Subcutaneous abdominal adipose tissue (tissue), 5 donors: ENCODE results near the gene PTPRU.

Experiments
- H3K27ac ChIP-seq: one replicate; pipeline ENCODE4 v1.7.0; 2013; ENCODE audit warnings: low read depth, mild to moderate bottlenecking, inconsistent platforms, low read length, moderate library complexity
- H3K27me3 ChIP-seq, 5 donors: one replicate each; pipeline ENCODE4 v1.7.0; 2013; ENCODE audit warnings: low read length in 5 of 5, inconsistent platforms in 1 of 5; ENCODE audit not compliant: control insufficient read depth in 5 of 5, insufficient read depth in 4 of 5
- H3K36me3 ChIP-seq, 5 donors: one replicate each; pipeline ENCODE4 v1.7.0; 2013; ENCODE audit warnings: low read length in 5 of 5; ENCODE audit not compliant: control insufficient read depth in 5 of 5, insufficient read depth in 5 of 5
- H3K4me1 ChIP-seq, 5 donors: one replicate each; pipeline ENCODE4 v1.7.0; 2013; ENCODE audit warnings: low read length in 5 of 5, mild to moderate bottlenecking in 3 of 5, moderate library complexity in 1 of 5; ENCODE audit not compliant: control insufficient read depth in 5 of 5, insufficient read depth in 5 of 5
- H3K4me3 ChIP-seq, 5 donors: one replicate each; pipeline ENCODE4 v1.7.0; 2013; ENCODE audit warnings: low read length in 5 of 5, low read depth in 1 of 5
- H3K9ac ChIP-seq, 5 donors: one replicate each; pipeline ENCODE4 v1.7.0; 2013; ENCODE audit warnings: low read length in 5 of 5, mild to moderate bottlenecking in 4 of 5, moderate library complexity in 3 of 5
- H3K9me3 ChIP-seq, 5 donors: one replicate each; pipeline ENCODE4 v1.7.0; 2013; ENCODE audit warnings: low read length in 5 of 5; ENCODE audit not compliant: control insufficient read depth in 5 of 5
- donor health status: healthy.
- donor health status: healthy.
- donor health status: healthy.
- donor health status: healthy.
- donor health status: healthy.

Gene PTPRU

DNA sequence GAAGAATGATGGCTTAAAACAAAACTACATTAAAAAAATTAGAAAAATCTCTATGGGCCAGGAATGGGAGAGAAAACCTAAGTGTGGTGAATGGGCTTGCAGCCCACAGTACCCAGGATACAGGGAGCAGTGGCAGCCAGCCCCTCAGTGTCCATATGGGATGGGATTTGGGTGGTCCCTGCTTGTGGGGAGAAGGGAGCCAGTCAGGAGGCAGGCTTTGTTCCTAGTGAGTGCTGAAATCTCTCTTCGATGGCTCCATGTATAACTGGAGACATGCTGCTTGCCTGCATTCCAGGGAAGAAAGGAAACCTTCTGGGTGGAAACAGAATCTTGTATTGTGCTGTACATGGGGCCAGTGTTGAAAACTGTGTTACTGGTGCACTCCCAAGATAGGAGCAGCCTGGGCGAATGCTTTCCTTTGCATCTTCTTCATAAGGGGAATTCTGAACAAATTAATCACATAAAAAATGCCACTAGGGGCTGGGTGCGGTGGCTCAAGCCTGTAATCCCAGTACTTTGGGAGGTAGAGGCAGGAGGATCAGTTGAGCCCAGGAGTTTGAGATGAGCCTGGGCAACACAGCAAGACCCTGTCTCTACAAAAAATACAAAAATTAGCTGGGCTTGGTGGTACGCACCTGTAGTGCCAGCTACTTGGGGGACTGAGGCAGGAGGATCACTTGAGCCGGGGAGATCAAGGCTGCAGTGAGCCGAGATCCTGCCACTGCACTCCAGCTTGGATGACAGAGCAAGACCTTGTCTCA, 36.0 kb downstream of the PTPRU start:
- Histone ChIP-seq H3K4me3 (peak overlapping the region in 1 of 5 donors; percentile 45), H3K27me3 (no peaks in the 10 kb centered on the region), H3K27ac (no peak overlapping the region), H3K9me3 (no peaks in the 10 kb centered on the region), H3K4me1 (peaks cover 0 to 15% (median 13%) of the 10 kb centered on the region in 5 donors), H3K36me3 (peaks cover 4 to 10% (median 7%) of the 10 kb centered on the region in 5 donors), H3K9ac (no peak overlapping the region)

DNA sequence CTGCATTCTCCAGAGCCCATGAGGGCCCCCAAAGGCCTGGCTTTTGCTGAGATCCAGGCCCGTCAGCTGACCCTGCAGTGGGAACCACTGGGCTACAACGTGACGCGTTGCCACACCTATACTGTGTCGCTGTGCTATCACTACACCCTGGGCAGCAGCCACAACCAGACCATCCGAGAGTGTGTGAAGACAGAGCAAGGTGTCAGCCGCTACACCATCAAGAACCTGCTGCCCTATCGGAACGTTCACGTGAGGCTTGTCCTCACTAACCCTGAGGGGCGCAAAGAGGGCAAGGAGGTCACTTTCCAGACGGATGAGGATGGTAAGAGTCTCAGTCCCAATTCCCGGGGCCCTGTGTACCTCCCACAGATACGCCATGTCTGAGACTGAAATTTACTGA, 39.1 kb downstream of the PTPRU start:
- no peak overlapping the region for H3K4me3 ChIP-seq
- peaks cover 0 to 15% (median 13%) of the 10 kb centered on the region in 5 donors for H3K4me1 ChIP-seq
- H3K27ac ChIP-seq: no peak overlapping the region
- peaks cover 7 to 25% (median 10%) of the 10 kb centered on the region in 5 donors for H3K36me3 ChIP-seq
- H3K9me3 ChIP-seq: no peaks in the 10 kb centered on the region
- no peaks in the 10 kb centered on the region for H3K27me3 ChIP-seq
- H3K9ac ChIP-seq: no peak overlapping the region

DNA sequence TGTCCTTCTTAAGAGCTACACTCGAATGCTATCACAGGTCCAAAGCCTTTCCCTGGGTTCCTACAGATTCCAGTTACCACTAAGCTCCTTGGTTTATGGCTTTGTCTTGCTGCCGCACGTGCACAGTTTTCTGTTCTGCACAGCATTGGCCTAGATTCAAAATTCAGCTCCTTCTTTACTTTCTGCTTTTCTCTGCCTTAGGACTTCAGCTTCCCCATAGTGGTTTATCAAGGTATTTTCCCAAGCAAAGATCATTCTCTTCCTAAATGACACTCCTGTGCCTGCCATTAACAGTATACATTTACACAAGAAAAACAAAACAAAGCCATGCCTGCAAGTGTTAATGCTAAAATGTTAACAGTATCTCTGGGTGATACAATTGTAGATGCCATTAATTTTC, 41.8 kb downstream of the PTPRU start:
- no peak overlapping the region for H3K9ac ChIP-seq
- H3K9me3 ChIP-seq: no peaks in the 10 kb centered on the region
- no peaks in the 10 kb centered on the region for H3K4me1 ChIP-seq
- H3K36me3 ChIP-seq: peaks cover 7 to 25% (median 10%) of the 10 kb centered on the region in 5 donors
- H3K27ac ChIP-seq: no peak overlapping the region
- H3K27me3 ChIP-seq: no peaks in the 10 kb centered on the region
- no peak overlapping the region for H3K4me3 ChIP-seq

DNA sequence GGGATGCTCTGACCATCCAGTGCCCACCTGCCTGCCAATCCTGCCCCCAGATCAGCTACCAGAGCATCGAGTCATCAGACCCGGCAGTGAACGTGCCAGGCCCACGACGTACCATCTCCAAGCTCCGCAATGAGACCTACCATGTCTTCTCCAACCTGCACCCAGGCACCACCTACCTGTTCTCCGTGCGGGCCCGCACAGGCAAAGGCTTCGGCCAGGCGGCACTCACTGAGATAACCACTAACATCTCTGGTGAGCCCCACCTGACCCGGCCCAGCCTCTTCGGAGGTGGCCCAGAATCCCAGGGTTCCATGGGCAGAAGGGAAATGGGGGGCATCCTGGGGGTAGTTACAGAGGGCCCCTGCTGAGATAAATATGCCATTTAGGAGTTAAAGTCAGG, 43.1 kb downstream of the PTPRU start:
- Histone ChIP-seq H3K4me3 (no peak overlapping the region), H3K27ac (no peak overlapping the region), H3K4me1 (no peaks in the 10 kb centered on the region), H3K9me3 (no peaks in the 10 kb centered on the region), H3K36me3 (peaks cover 7 to 28% (median 10%) of the 10 kb centered on the region in 5 donors), H3K9ac (no peak overlapping the region), H3K27me3 (no peaks in the 10 kb centered on the region)

DNA sequence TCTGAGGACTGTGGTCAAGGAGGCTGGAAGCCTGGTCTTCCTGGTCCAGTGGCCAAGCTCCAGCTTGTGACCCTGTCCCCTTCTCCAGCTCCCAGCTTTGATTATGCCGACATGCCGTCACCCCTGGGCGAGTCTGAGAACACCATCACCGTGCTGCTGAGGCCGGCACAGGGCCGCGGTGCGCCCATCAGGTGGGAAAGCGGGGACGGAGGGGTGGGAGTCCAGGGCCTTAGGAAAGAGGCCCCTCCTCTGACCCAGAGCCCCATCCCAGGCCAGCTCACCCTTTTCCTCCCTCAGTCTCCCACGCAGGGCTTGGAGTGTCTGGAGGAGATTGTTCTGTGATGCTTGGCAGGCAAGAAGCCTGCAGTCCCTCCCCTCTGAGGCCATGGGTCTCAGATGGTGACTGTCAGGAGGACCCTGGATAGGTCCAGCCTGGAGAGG, 43.6 kb downstream of the PTPRU start:
- no peaks in the 10 kb centered on the region for H3K27me3 ChIP-seq
- H3K36me3 ChIP-seq: peaks cover 7 to 34% (median 16%) of the 10 kb centered on the region in 5 donors
- H3K9me3 ChIP-seq: no peaks in the 10 kb centered on the region
- H3K4me1 ChIP-seq: no peaks in the 10 kb centered on the region
- H3K27ac ChIP-seq: no peak overlapping the region
- no peak overlapping the region for H3K9ac ChIP-seq
- no peak overlapping the region for H3K4me3 ChIP-seq

DNA sequence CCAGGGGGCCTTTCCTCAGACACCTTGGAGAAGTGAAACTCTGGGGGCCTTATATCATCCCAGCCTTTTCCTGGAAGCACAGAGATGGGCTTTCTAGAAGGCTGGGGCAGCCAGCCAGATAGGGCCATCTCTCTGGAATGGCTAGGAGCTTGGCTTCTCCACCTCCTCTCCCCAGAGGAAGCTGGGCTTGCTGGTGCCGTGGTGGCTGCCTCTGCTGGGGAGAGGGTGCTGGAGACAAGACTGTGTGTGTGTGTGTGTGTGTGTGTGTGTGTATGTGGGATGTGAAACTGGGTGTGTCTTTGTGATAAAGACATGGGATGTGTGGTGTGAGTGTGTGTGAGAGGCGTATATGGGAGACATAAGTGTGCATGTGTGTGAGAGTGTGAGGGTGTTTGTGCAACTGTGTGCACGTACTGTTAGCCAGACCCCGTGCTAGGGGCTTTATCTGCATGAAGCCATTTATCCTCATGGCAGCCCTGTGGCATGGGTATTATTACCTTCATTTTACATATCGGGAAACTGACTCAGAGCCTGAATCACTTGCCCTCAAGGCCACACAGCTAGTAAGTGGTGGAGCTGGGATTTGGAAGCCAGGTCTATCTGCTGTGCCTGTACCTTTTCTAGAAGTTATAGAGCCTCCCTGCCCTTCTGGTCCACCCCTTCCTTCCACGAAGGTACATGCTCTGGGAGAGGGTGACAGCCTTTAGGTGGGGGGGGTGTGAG, 44.2 kb downstream of the PTPRU start:
- H3K9ac ChIP-seq: no peak overlapping the region
- no peak overlapping the region for H3K27ac ChIP-seq
- no peaks in the 10 kb centered on the region for H3K9me3 ChIP-seq
- H3K27me3 ChIP-seq: no peaks in the 10 kb centered on the region
- peaks cover 7 to 31% (median 12%) of the 10 kb centered on the region in 5 donors for H3K36me3 ChIP-seq
- H3K4me1 ChIP-seq: no peaks in the 10 kb centered on the region
- H3K4me3 ChIP-seq: no peak overlapping the region

DNA sequence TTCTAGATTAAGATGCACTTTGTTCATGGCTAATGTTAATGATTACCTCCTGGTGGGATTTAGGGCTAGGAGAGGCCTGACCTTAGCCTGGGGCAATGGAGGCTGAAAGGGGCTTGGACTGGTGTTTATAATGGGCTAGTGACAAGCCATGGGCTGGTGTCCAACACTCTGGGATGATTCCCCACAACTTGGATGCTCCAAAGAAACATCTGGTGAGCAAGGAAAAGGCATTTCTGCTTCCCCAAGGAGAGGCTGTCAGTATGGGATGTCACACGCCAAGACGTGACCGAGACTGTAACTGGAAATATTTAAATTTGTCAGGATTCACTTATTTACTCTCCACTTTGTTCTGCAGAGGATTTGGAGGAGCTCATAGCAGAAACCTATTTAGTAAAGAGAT, 45.2 kb downstream of the PTPRU start:
- H3K9me3 ChIP-seq: no peaks in the 10 kb centered on the region
- no peak overlapping the region for H3K27ac ChIP-seq
- no peaks in the 10 kb centered on the region for H3K4me1 ChIP-seq
- H3K9ac ChIP-seq: no peak overlapping the region
- H3K36me3 ChIP-seq: peaks cover 4 to 29% (median 8%) of the 10 kb centered on the region in 5 donors
- H3K27me3 ChIP-seq: no peaks in the 10 kb centered on the region
- H3K4me3 ChIP-seq: no peak overlapping the region

DNA sequence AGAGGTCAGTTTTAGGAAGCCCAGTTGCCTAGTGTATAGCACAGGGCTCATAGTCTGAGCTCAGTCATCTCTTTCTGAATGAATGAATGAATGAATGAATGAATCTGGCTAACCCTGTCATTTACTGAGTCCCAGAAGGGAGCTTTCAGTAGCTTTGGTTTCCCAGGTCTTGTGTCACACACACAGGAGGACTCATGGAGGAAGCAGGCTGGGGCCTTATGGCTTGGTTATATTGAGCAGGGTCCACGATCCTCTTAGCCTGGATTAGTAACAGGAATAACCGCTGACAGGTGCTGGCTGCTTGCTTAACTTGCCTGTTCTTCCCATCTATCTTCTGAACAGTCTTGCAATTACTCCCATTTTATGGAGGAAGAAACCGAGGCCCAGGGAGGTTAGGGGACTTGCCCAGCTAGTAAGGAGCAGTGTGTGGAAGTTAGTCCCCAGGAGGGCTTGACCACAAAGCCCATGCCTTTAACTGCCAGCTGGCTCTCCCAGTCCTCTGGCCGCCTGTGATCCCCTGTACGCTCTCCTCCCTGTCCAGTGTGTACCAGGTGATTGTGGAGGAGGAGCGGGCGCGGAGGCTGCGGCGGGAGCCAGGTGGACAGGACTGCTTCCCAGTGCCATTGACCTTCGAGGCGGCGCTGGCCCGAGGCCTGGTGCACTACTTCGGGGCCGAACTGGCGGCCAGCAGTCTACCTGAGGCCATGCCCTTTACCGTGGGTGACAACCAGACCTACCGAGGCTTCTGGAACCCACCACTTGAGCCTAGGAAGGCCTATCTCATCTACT, 46.0 kb downstream of the PTPRU start:
- Histone ChIP-seq H3K36me3 (peaks cover 3 to 29% (median 8%) of the 10 kb centered on the region in 5 donors), H3K27ac (no peak overlapping the region), H3K4me1 (peaks cover 0 to 6% (median 0%) of the 10 kb centered on the region in 5 donors), H3K9me3 (no peaks in the 10 kb centered on the region), H3K9ac (no peak overlapping the region), H3K4me3 (no peak overlapping the region), H3K27me3 (no peaks in the 10 kb centered on the region)

DNA sequence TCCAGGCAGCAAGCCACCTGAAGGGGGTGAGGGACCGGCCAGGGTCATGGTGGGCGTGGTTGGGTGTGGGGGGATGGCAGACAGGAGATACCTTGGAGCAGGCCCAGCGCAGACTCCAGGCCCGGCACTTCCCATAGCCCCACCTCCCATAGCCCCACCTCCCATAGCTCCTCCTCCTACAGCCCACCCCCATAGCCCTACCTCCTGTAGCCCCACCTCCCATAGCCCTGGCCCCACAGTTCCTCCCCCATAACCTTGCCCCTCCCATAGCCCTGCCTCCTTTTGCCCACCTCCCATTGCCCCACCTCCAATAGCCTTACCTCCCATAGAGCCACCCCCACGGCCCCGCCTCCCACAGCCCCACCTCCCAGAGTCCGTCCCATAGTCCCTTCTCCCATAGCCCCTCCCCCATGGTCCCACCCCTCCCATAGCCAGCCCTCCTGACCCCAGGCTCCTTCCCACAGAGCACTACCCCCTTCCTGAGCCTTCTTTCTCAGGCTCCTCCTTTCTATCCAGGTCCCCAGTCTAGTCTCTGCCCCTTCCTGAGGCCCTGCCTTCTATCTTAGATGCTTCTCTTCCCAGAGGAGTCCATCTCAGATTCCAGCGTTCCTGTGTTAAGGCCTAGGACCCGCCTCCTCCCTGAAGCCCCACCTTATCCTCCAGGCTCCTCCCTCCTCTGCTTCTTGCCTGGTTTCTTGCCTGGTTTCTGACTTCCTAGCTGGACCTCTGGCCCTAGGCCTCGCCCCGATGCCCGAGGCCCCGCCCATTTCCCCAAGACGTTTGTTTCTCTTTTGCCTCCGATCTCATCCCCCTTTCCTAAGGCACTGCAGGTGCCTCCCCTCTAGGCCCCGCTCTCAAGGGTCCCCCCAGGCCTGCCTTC, 46.8 kb downstream of the PTPRU start:
- Histone ChIP-seq H3K27me3 (no peaks in the 10 kb centered on the region), H3K27ac (no peak overlapping the region), H3K9ac (no peak overlapping the region), H3K36me3 (peaks cover 3 to 25% (median 8%) of the 10 kb centered on the region in 5 donors), H3K9me3 (no peaks in the 10 kb centered on the region), H3K4me3 (no peak overlapping the region), H3K4me1 (peaks cover 0 to 6% (median 0%) of the 10 kb centered on the region in 5 donors)
